ENCODE results near the gene ARHGAP32.
"Not testable (repeated sequence)": the region's sequence is repeated elsewhere in the genome, so short reads cannot be mapped to it uniquely, and the experiment has no call there.

Gene ARHGAP32

DNA sequence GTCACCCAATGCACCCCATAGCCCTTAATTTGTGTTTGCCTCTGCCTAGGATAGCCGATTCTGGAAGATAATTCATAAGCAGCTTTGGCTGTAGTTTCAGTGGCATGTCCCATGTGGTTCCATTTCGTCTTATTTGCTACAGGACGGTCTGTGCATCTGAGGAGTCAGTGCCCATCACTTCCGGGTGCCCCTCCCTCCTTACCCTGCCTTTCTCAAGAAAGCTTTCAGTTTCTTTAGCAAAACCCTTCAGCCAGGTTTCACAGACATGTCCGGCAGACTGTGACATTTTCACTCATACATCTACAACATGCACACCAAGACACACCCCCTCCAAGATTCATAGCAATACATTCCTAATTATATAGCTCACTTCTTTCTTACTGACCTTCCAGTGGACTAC is 263.7 kb downstream of the ARHGAP32 start:
- no peak for DNase-seq

DNA sequence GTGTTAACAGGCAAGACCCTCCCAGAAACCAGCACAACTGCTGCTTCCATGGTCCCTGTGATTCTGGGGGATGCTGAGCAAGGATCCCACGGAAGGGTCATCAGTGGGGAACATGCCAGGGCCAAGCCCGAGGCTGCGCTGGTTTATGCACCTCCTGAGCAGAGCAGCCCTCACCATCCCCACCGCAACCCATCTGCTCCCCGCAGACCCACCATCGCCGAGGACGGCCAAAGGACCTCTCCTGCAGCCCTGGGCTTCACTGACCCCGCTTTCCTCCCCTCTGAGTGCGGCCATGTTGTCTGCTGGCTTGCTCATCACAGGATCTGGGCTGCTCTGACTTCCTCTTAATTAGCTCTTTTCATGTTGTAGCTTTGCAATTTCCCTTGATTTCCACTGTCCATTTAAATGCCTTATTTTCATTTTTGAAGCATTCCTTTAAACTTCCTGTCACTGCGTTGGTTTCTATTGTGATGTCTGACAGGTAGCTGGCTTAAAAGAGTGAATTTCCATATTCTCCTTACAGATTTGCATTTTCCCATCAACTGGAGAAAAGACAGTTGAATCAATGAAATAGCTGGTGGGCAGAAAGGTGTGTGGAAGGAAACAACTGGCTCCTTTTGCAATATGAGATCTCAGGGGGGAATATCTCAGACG is 264.3 kb downstream of the ARHGAP32 start:
- no peak for DNase-seq

DNA sequence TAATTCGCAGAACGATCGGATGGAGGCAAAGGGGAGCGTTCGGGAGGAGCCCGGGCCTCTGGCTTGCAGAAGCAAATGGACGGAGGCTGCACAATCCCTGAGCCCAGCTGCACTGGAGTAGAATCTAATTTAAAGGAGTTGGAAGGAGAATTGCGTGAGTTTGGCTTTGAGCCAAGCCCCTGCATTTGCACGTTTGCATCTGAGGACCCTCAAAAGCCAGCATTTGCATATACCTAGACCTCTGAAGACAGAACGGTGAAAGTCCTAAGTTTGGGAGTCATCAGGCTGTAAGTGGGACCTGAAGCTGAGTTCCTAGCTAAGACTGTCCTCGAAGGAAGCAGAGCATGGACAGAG is 265.0 kb downstream of the ARHGAP32 start:
- DNase-seq = no peak

DNA sequence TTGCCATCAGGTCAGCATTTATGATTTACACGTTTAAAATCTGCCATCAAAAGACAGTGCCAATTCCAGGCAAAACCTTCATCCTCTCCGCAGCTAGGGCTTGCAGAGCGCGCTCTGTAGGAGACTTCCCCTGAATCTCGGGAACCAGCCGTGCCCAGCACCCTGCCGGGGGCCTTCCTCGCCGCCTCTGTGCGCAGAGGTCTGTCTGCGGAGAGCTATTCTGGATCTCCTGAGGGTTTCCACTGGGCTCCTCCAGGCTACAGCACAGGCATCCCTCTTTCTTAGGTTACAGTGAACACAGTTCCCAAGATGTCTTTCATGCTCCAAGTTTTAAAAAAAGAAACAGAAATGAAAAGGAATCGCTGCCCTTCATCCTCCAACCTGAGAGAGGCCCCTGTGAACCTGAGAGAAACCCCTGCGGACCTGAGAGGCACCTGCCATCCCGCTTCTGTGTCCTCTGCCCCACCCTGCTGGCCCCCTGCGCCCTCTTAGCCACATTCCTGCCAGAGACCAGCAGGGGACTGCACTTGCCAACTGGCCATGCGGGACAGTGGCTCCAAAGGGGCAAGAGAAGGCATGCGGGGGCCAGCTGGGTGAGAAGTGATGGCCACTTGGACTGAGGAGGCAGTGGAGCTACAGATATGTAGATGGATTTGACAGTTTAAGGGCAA is 265.6 kb downstream of the ARHGAP32 start:
- DNase-seq = no peak

DNA sequence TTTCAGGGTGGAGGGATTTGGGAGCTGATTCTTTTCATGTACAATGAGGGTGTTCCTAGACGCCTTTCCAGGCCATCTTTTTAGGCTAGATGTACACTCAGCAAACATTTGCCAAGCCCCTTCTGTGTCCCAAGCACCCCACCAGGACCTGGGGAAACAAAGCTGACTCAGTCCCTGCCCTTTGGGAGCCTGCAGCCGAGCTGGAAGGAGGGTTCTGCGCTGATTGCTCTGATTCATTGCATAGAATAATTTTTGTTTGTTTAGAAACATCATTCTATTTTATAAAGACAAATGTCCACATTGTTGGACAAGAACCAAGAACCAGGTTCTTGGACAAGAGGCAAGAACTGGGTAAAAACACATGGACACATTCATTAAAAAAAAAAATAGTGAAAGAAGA is 266.1 kb downstream of the ARHGAP32 start:
- DNase-seq = no peak

DNA sequence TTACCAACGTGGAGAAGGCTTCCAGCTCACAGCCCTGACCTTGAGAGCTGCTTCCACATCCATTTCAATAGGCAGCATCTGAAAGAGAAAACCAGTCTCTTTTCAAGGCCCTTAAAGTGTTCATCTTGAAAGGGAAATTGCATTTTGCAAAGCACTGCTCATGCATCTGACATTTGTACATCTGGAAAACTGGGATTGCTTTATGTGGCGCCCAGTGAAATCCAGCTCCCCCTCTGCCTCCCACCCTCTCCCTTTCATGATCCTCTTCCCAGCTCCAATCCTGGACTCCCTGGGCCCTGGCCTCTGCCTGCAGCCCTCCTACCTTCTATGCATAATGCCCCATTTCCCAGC is 266.9 kb downstream of the ARHGAP32 start:
- DNase-seq = no peak

DNA sequence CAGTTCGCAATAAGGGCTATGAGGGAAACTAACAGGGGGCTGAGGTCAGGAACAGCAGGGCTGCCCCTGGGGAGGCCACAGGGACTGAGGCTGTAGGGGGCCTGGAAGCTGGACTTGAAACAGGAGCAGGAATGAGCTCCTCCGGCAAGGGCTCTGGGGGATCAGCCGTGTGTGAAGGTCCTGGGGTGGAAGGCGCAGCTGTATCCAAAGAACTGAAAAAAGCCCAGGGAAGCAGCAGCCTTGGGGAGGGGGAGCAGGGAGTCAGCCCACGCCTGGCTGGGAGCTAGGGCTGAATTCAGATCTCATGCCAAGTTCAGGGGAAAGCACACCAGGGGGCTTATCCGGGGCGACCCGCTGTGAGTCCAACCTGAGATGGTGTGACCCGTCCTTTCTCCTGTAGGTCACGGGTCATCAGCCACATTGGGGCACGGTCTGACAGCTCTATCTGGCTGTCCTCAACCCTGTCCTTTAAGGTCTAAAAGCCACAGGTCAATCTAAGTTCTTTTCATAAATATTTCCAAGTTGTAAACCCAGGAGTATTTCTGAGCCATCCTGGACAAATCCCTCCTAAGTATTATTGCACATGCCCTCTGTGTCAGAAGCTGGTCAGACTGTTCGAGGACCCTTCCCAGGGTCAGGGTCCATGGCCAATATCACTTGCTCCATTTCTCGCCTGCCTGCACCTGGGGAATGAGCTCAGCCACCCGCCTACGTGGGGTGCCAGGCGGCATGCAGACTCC is 267.4 kb downstream of the ARHGAP32 start:
- no peak for DNase-seq

DNA sequence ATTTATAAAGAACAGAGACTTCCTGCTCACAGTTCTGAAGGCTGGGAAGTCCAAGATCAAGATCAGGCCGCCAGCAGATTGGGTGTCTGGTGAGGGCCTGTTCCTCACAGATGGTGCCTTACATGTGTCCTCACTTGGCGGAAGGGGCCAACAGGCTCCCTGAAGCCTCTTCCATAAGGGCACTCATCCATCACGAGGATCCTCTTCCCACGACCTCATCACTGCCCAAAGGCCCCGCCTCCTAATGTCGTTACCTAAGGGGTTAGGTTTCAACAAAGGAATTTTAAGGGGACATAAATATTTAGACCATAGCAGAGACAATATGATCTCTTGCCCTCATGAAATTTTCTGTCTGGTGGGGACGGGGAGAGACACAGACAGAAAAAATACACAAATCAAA is 268.0 kb downstream of the ARHGAP32 start:
- DNase-seq = no peak

DNA sequence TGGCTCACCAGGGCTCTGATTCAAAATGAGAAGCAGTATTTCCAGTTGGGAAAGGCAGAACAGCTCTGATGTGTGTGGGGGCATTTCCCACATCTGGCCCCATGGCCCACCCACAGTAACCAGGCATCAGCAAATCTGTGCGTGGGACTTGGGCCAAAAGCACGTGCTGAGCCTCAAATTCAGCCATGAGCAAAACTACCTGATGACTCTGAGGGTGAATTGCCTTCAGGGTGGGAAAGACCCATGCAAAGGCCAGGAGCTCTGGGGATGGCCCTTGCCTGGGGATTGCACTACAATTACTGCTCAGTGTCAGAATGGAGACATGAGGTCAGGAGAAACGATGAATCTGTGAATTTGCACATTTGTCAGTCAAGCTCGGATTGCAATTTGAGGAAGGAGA is 270.3 kb downstream of the ARHGAP32 start:
- DNase-seq = no peak

DNA sequence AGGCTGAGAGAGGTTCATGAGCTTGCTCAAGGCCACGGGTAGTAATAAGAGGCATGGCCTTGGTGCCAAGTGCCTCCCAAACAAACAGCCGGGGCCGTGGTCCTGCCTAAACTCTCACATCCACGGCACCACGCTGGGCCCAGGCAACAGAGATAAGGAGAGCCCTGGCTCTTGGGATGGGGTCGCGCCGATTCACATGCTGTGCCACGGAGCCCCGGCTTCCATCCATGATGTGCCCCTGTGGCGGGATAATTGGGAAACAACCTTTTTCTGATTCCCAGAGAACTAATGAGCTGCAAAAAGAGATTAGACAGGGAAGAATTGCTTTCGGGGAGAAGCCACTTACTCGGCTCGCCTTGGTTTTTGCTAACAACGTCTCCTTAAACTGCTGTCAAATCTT is 271.5 kb downstream of the ARHGAP32 start:
- DNase-seq = no peak

DNA sequence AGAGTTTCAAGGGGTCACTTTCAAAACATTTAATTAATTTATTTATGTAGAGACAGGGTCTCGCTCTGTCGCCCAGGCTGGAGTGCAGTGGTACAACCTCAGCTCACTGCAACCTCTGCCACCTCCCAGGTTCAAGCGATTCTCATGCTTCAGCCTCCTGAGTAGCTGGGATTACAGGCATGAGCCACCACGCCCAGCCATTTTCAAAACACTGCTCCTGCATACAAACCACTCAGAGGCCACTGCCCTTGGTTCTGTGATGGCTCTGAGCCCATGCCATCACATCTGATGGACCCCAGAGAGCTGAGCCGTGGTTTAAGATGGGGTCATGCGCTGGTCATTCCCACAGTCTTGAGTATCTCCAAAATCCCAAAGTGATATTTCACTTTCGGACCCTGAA is 272.5 kb downstream of the ARHGAP32 start:
- DNase-seq = not testable (repeated sequence)

DNA sequence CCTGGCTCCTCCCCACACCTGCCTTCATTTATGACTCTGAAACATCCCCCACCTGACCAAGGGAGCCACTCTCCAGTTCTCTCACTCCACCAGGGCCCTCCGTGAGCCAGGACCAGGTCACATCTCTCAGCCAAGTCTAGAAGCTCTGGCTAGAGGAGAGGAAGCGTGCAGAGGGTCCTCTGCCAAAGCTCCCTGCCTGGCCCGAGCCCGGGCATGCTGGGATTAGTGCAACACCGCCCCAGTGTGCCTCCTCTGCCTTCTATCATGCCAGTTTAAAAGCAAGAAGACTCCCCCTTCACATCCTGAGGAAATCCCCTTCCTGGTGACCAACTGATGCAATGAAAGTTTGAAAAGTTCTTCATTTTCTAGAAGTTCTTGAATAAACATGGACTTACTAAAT is 272.9 kb downstream of the ARHGAP32 start:
- DNase-seq = no peak

DNA sequence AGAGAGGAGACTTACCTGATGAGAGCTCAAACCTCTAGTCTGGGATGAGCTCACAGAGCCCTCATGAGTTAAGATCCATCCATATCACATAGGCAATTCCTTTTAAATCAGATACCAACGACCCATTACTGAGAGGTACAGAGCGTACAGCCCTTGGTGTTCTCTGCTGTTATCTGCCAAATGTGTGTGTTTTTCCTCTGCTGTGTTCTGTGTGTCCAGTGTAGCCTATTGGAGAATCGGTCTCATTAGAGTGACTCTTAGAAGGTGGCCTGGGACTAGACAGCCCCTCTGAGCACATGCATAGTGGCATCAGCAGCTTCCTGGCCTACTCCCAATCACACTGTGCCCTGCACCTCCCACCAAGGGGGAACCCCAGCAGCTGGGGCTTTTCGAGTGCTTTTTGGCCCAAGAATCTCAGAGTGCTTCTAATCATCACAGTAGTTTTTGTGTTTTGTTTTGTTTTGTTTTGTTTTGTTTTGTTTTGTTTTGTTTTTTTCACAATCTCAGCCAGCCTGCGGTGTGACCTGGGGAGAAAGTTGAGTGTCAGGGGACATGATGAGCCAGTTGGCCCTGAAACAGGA is 274.9 kb downstream of the ARHGAP32 start:
- DNase-seq = no peak

DNA sequence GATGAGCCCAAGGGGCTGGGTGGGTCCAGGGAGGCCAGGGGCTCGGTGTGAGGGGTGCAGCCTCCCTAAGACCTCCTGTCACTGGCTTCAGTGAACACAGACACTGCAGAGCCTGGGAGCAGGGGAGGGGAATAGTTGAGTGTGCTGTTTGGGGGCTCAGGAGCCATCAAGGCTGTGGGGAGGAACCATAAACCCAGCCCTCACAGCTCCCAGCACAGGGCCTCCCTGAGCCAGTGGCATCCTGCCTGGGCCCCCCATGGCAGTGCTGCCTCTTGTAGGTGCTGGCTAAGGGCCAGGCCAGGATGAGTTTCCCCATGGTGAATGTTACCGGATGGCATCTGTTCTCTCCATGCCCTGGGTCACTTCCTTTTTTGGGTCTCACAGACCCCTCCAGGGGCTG is 275.4 kb downstream of the ARHGAP32 start:
- DNase-seq = no peak

DNA sequence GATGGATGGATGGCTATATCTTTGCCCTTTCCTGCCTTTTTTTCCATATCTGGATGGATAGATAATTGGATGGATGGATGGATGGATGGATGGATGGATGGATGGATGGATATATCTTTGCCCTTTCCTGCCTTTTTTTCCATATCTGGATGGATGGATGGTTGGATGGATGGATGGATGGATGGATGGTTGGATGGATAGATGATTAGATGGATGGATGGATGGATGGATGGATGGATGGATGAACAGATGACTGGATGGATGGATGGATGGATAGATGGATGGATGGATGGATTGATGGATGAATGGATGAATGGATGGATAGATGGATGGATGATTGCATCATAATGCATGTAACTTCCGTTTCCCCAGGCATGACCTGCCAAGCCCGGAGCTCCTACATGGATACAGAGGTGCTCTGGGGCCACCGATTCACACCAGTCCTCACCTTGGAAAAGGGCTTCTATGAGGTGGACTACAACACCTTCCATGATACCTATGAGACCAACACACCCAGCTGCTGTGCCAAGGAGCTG is 276.0 kb downstream of the ARHGAP32 start:
- no peak for DNase-seq

DNA sequence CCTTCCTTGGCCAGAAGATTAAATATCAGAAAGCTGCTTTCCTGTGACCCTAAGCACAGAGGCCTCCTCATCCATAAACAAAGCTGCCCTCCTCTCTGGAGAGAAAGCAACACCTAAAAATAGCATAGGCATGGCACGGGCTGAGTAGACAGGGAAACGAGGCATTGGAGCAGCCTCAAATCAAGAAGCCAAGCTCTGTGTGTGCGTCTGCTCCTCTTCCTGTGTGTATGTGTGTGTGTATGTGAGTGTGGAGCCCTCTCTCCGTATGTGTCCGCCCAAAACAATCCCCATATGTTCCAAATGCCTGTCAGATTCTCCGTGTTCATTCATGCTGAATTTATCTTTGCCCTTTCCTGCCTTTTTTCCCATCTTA is 277.0 kb downstream of the ARHGAP32 start:
- no peak for DNase-seq
